ENCODE data around the gene PDE4B.

DNA sequence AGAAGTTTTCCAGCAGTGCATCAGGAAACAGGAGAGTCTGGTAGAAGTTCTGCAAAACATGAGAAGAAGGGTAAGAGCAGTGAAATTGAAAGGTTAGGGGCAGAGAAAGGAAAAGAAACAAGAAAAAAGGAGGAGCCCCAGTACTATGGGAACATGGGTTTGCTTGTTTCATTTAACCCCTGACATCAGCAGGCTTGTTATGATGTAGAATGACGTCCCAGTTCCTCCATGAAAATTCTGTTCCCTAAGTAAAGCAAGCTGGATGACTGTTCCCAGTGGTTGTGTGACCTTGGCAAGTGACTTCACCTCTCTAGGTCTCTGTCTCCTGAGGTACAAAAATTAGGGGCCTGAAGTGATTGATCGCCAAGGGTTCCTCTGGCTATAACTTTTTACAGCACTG is 472.6 kb downstream of the PDE4B start:
- TF ChIP-seq, protein P1, sequence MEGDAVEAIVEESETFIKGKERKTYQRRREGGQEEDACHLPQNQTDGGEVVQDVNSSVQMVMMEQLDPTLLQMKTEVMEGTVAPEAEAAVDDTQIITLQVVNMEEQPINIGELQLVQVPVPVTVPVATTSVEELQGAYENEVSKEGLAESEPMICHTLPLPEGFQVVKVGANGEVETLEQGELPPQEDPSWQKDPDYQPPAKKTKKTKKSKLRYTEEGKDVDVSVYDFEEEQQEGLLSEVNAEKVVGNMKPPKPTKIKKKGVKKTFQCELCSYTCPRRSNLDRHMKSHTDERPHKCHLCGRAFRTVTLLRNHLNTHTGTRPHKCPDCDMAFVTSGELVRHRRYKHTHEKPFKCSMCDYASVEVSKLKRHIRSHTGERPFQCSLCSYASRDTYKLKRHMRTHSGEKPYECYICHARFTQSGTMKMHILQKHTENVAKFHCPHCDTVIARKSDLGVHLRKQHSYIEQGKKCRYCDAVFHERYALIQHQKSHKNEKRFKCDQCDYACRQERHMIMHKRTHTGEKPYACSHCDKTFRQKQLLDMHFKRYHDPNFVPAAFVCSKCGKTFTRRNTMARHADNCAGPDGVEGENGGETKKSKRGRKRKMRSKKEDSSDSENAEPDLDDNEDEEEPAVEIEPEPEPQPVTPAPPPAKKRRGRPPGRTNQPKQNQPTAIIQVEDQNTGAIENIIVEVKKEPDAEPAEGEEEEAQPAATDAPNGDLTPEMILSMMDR (optimal IDR thresholded peaks at IDR 0.05 in 1 of 3, IDR thresholded peaks at IDR 0.05 in 1 of 3, conservative IDR thresholded peaks at IDR 0.05 in 1 of 3; ENCODE audit: extremely low read depth in 1 of 3, insufficient read depth in 2 of 3, low read length in 3 of 3) = no peak
- TF ChIP-seq EZH2 (IDR thresholded peaks at IDR 0.05; ENCODE audit: low read length) = no peak

Measured in keratinocyte (primary cell).